Activated CD8-positive, alpha-beta memory T cell treated with anti-CD3 and anti-CD28 coated beads, Interleukin-2, amount 50 U/mL, for 24 hours (primary cell): ENCODE measurements around the gene PPFIA2.

Experiments
- DNase-seq: peaks from one replicate; pipeline ENCODE4 v3.0.0-alpha.2; 2020; ENCODE audit errors: extremely low read depth

Gene PPFIA2

DNA sequence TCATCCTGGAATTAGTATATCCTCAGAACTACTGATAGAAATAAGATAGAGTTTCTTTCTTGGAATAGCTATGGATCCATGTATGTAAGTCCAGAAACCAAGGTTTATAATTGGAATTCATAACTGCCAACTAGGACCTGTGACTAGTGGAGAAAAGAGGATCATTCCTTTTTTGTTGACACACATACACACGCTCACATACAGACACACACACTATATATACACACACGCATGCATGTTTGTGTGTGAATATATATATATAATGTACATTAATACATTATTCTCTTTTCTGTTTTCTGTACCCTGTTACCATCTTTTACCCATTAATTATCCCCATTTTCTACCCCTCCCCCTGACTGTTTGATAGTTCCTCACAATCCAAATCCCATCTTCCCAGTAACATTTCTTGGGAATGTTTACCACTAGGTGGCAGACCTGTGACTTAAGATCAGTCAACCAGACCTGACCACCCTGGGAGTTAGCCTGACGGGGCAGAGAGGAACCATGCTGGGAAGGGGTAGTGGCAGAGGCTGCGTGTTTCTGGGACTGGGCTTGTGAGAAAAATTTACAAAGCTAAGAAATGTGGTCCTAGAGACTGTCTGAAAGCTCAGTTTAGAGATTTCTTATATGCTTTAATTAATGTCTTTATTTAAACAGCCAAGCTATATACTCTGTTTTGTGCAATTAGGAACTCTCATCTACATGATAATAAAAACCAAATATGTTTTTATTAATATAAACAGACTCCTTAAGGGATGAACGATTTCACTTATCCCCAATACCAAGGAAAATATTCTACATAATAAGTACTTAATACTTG lies 308.0 kb downstream of the PPFIA2 start:
- no peak for DNase-seq

DNA sequence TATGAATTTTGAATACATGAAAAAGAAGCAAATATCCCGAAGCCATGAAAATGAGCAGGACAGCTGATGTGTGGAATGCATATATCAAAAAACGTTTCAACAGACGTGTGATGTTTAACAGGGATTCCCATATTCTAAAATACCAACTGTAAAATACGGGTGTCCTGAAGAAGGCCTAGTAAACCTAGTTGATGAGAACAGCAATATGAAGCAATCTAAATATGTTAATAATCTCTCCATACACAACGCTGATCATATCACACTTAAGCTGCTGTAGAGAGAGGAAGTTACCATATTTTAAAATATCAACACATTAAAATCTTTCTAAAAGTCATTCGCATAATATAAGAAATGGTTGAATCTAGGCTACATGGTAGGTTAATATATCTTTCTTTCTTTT lies 317.5 kb downstream of the PPFIA2 start:
- DNase-seq, result no peak

DNA sequence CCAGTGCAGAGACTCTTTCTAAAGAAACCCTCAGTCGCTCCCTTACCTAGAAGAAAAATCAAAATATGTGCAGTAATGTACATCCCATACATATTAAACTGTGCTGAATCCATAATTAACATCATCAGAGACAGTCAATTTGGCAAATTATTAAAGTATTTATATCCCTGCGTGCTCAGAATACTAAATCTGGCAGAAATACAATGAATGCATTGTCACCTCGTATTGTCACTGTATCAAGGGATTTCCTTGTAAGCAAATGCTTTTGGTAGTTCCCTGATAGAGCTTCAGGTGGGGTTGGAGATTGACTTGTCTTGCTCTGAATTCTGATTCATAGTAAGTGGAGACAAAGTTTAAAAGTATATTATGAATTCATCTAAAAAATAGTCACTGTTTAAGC lies 319.1 kb downstream of the PPFIA2 start:
- DNase-seq, result no peak

DNA sequence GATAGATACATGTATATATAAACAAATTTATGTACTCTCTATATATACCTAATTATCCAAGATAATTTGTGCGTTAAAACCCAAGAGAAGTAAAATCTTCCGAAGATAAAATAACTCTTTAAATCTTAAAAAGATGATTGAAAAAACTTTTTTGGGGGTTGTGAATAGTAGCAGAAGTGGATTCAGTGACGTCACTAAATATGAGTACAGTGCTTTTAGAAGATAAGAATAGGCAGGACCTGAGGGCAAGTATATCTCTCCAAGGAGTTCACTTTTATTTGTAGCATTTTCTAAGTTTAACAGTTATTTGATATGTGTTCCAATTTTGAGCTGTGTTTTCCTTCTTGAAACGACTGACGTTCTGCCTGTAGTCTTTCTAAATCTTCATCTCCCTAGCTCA lies 319.8 kb downstream of the PPFIA2 start:
- no peak for DNase-seq

DNA sequence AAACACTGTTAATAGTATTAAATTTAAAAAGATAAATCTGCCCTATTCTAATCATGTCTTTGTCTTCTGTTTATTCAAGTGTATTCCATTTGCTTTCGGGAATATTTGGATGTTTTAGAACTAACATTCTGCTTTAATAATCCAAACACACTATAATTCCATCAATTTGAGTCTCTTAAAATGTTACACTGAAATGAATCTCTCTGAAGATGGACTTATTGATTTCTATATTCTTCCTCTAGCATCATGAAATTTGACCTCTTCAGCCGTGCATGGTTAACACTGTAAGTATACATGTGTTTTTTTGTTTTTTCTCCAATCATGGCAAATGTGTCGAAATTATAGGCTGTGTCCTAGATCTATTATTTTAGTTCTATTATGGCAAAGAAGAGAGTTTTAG lies 342.1 kb downstream of the PPFIA2 start:
- DNase-seq, result no peak

DNA sequence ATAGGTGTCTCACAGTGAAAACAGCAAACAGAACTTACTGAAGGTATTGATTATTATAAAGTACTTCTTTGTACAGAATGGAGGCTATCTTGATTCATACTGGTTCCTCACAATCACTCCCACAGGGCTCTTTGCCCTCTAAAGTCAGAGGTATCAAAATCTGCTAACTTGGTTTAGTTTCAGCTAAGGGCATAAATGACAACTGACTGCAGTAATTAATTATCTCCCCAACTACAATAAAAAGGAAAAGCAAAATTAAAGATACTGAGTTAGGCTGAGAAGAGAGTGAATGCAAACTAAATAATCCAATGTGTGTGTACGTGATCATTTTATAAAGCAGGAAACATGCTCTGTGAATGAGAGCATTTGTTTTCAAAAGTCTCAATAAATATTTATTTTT lies 342.6 kb downstream of the PPFIA2 start:
- no peak for DNase-seq

DNA sequence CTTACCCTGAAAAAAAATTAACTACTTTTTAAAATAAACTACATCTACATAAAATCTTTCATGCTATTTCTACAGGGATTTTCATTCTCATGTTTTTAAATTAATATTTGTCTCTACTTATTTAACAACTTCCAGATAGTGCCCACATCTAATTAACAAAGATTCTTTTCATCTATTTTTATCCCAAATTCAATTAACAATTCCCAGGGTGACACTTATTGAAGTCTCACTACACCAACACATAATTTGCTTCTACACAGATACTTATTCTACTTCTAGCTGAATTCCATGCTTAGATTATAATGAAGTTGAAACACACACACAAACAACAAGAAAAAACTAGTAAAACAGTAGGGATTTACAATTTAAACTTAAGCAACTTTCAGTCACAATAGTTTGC lies 344.7 kb downstream of the PPFIA2 start:
- DNase-seq, result no peak

DNA sequence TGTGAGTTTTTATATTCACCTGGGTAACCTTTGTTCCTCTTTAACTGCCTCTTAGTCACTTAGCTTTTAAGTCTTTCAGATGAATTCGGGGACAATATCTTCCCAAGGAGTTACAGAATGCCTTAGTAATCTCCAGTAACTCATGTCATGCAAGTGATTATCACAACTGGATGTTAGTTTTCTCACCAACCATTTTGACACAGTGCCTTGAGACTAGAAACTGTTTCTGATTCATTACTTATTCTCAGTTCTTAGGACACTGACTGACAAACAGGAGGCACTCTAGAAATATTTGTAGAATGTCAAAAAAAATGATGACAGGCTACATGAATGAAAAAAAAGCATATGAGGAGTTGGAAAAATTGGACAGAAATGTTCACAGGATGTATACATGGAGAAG lies 346.2 kb downstream of the PPFIA2 start:
- DNase-seq, result no peak

DNA sequence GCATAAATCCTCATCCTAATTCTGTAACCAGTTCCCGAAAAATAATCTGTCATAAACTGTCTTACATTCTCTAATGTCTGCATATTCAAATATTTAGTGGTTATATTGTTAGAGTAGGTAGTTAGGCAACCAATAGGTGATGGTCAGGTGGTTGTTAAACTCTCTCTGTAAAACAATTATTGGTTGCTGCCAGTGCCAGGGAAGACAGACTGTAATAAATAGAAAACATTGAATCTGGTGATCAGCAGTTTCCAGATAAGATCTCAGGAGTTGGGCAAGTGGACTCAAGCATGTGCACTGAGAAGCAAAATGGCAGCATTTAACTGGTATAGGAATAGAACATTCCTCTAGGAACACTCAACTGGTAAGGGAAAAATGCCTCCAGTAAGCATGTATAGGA lies 355.8 kb downstream of the PPFIA2 start:
- no peak for DNase-seq

DNA sequence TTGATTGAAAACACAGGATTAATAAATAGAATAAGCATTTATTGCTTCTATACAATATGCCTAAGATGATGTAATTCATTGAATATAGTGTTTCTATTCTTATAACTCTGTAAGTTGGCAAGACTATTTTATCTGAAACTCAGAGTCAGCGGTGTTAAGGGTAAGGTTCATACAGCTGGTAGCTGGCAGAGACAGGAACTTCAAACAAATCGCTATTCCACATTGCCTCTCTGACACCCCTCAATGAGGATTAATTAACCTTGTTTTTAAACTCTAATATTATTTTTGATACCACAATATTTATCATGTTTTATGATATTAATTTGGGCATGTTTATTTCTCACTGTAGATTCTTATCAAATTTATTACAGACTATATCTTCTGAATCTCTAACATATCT lies 357.9 kb downstream of the PPFIA2 start:
- no peak for DNase-seq

DNA sequence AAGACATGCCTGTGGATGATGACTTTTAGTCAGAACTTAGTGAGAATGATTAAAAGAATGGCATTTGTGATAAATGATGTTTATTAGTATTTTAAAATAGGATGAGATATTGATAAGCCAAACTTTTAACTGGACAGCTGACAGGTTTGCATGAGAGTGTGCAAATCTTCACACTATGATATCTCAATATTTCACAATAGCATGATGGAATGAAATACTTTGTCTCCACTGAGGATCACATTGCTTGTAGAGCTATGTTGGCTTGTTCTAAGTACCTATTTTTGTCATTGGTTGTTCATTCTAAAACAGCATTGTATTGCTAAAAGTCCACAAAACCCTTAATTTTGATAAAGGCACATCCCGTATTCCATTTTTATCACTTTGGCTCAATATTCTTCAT lies 359.1 kb downstream of the PPFIA2 start:
- no peak for DNase-seq

DNA sequence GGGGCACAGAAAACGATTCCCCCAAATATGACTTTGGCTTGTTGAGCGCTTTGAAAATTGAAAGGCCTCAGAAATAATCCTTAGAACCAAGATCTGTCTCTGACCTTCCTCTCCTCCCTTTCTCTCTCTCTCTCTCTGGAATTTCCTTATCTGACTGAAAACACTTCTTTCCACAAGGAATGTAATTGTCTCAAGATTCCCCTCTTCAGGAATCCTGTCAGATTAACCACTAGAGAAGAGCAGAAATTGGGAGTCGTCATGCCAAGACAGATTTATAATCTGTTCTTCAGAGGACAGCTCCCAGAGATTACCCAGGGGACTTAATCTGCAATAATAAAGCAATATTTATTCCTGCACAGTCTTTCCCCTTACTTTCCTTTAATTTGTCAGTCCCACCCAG lies 363.7 kb downstream of the PPFIA2 start:
- DNase-seq, result no peak

DNA sequence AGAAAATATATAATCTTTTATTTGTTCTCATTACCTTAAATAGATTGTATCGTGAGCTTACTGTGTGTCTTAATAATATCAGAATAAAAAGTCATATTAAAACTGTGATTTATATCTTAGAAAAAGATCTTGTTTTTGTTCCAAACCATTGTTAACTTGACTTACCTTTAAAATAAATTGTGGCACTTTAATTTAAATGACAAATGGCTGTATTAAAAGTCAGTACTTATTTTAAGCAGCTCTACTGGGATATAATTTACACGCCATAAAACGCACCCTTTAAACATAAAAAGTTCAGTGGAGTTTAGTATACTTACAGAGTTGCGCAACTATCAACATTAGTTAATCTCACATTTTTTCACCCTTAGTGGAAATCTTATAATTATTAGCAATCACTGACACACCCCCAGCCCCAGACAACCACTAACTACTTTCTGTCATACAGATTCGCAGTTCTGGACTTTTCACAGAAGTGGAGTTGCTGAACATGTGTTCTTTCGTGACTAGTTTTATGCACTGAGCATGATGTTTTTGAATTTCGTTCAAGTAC lies 369.5 kb downstream of the PPFIA2 start:
- DNase-seq, result no peak

DNA sequence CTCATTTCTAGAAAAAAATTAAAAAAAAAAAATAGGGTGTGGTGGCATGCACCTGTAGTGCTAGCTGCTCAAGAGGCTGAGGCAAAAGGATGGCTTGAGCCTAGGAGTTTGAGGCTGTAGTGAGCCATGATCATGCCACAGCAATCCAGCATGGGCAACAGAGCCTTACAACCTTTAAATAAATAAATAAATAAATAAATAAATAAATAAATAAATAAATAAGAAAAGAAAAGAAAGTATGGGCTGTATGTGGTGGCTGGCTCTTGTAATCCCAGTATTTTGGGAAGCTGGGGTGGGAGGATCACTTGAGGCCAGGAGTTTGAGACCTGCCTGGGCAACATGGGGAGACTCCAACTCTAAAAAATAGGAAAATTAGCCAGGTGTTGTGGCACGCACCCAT lies 373.0 kb downstream of the PPFIA2 start:
- no peak for DNase-seq

DNA sequence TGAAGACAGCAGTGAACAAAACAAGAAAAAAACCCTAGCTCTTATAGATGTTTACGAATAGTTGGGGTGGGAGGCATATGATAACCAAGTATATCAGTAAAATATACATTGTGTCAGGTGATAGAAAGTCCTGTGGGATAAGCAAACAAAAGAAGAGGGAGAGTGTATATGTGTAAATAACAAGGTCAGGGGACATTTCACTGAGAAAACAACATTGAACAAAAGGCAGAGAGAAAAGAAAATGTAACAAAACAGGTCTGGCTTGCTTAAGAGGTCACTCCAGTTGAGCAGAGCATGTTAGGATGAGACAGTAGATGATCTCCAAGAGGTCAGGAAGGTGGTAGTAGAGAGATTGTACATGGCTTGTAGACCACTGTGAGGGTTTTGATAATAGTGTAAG lies 377.2 kb downstream of the PPFIA2 start:
- no peak for DNase-seq

DNA sequence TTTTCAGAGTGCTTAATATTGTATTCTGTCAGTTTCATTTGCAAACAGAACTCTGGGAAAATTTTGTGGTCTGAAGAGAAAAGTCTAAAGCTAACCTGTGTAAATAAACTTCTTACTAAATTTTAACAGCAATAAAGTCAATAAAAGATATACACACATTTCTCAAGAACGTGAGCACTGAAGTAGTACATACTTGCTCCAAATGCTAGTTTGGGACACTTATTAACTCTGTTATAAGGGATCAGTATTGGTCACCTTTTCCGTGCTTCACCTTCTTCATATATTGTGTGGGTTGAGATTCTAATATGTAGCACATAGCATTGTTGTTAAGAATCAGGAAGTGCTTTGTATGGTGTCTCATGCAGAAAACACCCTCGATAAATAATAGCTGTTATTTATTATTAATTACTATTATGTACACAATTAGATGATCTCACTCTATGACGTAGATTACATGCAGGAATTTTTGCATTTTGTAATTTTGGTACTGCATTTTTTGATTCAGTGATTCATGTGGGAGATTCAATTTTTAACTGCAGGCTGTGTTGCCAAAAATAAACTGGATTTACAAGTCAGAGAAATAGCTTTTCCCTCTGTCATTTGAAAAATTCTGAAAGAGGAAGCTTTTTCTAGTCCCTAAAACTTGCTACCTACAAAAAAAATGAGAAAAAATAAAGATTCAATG lies 380.4 kb downstream of the PPFIA2 start:
- DNase-seq, result no peak

DNA sequence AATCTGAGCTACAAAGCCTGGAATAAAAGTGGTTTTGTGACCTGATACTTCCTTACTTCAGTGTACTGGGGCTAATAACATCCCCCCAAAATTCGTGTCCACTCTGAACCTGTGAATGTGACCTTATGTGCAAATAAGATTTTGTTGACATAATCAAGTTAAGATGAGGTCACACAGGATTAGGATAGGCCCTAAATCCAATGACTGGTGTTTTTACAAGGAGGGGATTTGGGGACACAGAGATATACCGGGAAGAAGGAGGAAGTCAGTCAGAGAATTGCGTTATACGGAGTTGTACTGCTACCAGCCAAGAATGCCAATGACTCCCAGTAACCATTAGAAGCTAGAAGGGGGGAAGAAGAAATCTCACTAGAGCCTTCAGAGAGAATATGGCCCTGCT lies 381.4 kb downstream of the PPFIA2 start:
- DNase-seq, result no peak

DNA sequence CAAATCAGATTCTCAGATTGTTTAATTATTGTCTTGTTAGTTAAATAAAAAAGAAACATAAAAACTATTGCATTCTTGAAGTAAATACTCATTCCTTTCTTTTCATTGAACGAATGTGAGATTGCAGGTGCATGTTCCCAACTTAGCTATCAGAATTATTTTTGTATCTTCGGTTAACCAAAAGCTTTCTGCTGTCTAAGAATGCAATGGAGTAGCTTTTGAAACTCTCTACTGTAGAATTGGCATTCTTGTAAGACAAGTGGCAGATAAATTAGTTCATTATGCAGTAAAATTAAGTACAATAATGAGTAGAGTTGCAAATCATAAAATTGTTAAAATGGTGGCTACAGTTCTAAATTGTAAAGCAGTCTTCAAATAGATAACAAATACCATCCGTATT lies 383.2 kb downstream of the PPFIA2 start:
- DNase-seq, result no peak

DNA sequence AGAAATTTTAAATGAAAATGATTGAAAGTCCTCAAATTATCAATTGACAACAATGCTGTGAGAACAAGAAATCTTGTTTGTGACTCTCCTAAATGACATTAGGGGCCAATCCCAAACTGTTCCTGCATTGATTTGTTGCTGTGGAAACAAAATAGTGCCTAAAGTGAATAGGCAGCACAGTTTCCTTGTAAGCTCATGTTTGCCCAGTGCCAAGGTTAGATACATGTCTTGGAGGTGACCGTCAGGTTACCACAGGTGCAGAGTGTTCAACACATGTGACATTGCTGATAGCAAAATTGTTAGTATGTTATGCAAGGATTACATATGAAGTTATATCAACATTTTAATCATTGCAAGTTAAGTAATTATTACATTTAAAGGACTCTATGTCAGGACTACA lies 388.7 kb downstream of the PPFIA2 start:
- DNase-seq, result no peak

DNA sequence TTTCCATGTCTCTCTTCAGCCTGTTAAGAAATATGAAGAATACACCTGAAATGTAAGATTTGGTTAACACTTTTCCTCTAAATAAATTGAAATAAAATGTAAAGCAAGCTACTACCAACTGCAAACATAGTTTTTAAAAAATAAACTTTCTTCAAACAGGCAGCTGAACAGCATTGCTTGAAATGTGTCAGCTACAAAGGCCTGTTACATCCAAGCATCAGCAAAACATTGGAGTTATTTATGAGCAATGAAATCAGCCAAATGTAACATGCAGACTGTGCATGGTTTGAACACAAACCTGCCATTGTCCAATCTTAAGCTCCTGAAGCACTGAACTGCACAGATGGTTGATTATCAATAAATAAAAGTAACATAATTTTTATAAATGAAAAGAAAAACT lies 390.0 kb downstream of the PPFIA2 start:
- no peak for DNase-seq

DNA sequence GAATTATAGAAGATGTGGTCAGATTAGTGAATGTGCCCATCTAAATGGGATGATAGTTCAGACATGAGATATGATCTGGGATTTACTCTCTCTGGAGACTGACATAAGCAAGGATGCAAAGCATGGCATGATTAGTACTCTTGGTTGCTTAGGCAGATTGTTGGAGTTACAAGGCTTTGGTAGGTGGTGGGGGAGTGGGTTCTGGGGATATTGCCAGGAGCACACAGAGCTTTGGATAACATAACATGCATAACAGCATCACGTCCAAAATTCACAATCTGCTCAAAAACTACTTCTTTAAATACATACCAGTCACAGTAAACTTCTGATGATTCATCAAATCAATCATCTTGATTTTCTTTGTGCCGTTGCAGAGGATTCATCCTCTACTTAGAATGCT lies 393.9 kb downstream of the PPFIA2 start:
- DNase-seq, result no peak

DNA sequence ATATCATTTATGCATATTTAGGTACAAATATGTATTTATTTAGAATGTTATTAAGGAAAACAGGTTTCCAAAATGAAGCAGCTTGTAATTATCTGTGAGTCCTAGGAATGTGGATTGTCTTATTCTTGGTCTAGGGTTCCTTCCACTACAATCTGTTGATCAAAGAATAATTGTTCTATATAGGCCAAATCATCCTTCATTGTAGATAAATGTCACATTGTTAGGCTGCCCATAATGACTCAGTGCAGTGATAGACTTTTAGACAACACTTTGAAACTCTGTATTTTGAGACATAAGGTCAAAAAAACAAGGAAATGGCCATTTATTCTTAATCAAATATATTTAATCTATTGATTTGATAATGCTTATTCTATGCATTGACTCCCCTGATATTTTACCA lies 398.2 kb downstream of the PPFIA2 start:
- DNase-seq, result no peak

DNA sequence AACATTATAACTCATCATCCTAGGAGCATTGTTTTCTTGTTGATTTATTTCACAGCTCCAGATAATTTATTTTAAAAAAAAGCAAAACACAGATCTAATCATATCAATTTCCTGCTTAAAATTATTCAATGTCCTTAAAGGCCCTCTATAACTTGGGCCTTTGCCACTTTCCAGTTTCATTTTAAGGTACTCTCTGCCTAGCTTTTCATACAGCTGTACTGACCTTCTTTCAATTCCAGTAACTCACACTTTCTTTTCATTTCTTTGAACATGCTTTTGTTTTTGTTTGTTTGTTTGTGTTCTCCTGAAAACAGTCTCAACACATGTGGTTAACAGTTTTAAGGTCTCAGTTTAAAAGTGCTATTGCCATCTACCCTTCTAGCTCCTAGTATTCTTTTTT lies 399.4 kb downstream of the PPFIA2 start:
- DNase-seq, result no peak
